GM21381 (cell line): ENCODE measurements around the gene DERA.

Experiments
- ATAC-seq: cut with Tn5 transposase; IDR thresholded peaks from one replicate; pipeline ENCODE4 v1.9.1; 2021; ENCODE audit warnings: mild to moderate bottlenecking, moderate library complexity; ENCODE audit not compliant: unreplicated experiment

Gene DERA

DNA sequence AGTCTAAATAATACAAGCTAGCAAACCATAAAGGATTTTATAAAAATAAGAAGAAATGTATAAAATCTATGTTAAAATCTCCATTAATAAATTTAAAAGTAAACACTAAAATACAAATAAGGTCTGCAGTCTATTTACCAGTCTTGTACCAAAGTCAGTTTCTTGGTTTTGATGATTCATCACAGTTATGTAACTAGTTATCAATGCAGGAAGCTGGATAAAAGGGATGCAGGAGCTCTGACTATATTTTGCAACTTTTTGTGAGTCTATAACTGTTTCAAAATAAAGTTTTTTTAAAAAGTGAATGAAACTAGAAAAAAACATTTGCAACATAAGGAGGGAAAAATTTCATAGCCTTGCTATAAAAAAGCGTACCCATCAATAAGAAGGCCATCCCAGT, 151.5 kb downstream of the DERA start:
- no peak for ATAC-seq

DNA sequence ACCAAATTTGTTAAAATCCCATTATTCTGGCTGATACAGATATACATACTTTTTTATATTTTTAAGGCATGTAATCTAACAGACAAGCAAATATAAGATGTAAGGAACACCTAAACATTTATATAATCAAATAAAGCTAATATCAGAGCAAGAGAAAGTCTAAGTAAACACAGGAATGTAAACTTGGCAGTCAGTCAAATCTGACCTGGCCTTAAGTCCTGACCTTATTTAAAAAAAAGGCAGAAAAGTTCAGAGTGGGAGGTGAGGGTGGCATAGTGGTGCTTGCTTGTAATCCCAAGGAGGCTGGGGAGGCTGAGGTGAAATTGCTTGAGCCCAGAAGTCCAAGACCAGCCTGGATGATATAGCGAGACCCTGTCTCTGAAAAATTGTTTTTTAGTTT, 152.6 kb downstream of the DERA start:
- no peak for ATAC-seq

DNA sequence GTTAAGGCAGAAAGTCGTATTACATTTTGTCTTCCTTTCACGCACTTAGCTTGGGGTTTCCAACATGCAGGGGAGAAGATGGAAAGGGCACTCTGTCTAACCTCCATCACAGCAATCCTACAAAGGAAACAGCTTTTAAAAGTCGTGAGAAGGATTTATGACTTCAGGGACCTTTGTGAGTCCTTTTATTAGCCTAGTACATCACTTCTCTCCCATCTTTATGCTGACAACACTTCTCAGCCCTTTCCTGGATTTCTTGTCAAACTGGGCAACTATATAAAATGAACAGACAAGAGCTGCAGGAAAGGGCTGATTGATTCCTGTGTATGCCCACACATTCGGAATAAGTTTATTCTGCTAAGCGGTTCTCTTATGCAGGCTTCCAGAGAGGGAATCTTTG, 159.0 kb downstream of the DERA start:
- ATAC-seq: no peak

DNA sequence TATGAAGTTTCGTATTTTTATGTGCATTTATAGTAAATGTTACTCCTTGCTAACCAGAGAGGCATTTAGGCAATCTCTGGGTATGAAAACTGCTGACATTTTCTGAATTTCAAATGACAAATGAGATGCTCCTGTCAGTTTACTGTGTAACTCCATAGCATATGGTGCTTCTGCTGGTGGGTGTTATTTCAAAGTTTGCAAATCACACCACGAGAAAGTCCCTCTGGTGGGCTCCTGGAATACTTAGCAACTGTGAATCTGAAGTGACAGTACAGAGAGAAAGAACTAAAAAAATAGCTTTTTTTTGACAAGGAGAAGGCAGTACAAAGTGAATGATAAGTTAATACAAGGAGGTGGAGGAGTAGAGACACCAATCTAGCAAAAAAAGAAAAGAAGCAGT, 161.5 kb downstream of the DERA start:
- no peak for ATAC-seq

DNA sequence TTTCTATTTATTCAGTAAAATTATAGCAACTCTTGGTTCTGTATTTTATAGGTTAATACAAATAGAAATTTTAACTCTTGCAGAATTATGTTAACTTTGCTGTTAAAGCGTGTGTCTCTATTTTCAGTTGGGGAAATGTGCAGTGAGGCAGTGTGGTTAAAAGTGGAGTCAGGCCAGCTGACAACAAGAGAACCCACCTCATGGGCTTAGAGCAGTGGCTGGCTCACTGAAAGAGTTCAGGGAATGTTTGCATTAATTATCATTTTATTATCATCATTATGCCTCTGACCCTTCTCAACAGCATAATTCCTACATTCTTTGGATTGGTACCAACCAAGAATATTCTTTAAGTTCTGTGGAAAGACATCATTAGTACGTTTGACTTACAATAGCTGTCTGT, 163.8 kb downstream of the DERA start:
- no peak for ATAC-seq

DNA sequence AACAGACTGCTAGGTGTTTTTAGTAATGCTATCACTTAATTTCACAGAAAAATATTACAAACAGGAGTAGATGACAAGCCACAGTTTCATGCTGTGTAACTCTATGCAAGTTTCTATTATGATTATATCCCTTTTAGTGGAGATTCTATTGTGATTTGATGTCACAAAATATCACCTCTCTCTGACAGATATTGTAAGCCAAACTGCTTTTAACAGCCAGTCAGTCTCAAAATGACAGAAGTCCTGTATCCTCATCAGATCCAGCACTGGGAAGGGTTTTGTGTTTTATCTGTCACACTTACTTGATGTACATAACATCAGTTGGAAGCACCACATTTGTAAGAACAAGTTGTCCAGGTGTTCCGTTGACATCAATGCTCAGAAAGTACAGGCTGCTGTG, 164.8 kb downstream of the DERA start:
- no peak for ATAC-seq

DNA sequence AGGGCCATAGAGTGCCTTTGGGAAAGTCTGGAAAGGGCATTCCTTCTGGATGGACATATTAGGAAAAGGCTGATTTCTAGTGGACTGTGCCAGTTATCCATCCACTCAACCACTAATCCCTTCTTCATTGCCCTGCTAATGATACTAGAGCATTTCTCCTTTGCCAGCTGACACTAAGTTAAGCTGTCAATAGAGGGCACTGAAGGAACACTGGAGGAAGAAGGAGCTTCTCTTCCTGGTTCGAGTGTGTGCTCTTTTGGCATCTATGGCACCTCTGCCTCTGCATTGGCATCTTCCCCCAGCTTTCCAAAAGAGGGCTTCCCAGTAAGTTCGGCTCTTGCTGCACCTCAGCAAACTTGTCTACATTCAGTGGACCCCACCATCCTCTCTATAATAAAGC, 165.4 kb downstream of the DERA start:
- peak; percentile 72 for ATAC-seq

DNA sequence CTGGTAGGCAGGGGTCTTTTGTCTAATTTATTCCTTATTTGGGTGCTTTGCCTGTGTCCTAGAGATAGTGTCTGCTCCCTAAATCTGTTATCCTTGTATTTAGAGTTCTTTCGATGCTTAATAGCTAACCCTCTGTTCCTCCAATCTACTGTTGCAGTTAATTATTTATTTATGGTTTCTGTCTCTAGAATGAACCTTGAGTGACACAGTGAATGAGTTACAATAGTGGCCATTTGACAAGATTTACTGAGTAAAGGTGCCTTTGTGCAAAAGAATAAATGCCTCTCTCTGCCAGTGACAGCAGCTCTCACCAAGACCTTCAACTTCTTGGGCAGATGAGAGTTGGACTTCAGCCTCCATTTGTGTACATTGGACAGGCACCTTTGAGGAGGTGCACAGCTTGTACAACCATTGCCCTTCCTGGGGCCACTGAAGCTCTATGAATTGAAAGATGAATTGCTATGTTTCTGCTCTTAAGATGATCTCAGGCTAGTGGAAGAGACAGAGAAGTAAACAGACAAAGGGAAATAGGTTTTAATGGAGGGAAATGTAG, 165.9 kb downstream of the DERA start:
- ATAC-seq: no peak

DNA sequence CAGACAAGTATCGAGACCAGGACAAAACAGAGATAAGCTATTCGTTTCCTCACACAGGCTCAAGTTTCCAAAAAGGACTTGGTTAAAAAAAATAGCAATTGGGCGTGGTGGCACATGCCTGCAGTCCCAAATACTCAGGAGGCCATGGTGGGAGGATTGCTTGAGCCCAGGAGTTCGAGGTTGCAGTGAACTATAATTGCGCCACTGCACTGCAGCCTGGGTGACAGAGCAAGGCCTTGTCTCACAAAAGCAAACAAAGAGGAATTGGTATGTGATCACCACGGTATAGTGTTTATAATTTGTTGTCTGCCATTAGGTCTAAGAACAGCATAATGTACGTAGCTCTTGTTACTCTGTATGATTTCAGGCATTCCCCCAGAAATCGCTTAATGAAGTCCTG, 175.3 kb downstream of the DERA start:
- no peak for ATAC-seq

DNA sequence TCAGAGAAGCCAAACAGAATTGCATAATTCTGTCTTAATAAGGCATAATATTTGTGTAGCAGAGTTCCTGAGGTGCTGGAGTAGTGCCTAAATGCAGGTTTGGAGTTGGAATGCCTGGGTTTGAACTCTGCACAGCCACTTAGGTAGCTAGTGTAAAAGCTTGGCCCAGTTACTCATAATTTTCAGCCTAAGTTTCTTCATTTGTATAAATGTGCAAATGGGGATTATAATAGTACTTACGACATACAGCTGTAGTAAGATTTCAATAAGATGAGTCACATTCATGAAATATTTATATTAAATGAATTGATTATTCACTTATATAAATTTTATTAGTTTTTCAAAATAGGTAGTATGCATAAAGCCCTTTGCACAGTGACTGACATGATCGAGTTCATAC, 175.8 kb downstream of the DERA start:
- no peak for ATAC-seq
